NCI-H1105 (cell line): ENCODE data around the gene EEA1.
"Not testable (repeated sequence)": the region's sequence is repeated elsewhere in the genome, so short reads cannot be mapped to it uniquely, and the experiment has no call there.

ENCODE experiments used
- DNase-seq: peaks from one replicate; lab custom pipeline; 2025; lab: John Stamatoyannopoulos, UW

EEA1 gene

GRCh38 chr12:92796650-92797049, 132.4 kb downstream of the EEA1 start:
- no peak for DNase-seq

DNA sequence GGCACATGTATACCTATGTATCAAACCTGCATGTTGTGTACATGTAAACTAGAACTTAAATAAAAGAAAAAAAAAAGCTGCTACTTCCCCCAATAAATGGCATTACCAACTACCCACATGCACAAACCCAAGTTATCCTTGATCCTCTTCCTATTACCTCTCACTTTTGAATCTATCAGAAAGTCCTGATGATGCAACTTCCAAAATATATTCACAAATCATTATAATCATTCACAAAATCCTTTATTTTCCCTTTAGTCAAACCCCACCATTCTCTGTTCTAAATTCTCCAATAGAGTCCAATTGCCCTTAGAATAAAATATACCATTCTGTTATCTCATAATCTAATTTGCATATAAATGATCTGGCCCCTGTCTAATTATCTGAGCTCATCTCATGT, 134.3 kb downstream of the EEA1 start:
- no peak for DNase-seq

DNA sequence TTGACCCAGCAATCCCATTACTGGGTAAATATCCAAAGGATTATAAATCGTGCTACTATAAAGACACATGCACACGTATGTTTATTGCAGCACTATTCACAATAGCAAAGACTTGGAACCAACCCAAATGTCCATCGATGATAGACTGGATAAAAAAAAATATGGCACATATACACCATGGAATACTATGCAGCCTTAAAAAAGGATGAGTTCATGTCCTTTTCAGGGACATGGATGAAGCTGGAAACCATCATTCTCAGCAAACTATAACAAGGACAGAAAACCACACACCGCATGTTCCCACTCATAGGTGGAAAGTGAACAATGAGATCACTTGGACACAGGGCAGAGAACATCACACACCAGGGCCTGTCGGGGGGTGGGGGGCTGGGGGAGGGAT, 134.7 kb downstream of the EEA1 start:
- not testable (repeated sequence) for DNase-seq

- DNase-seq, result no peak
Measured at GRCh38 chr12:92786045-92786444, 143.1 kb downstream of the EEA1 start.

DNA sequence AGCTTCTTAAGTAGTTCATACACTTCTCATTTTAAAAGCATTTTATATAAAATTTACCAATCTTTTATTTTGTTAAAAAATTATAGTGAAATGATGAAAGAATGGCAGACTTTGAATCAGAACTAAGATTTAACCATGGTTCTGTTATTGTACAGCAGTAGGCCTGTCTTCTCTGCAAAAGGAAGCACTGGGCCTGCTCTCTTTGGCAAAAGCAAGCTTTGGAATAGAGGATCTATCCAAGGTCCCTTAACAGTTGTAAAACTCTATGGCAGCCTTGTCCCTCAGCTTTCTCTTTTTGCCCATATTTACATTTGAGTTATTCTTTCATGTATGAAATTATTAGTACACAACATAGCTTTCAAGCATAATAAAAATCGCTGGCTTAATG, 143.5 kb downstream of the EEA1 start:
- no peak for DNase-seq

DNA sequence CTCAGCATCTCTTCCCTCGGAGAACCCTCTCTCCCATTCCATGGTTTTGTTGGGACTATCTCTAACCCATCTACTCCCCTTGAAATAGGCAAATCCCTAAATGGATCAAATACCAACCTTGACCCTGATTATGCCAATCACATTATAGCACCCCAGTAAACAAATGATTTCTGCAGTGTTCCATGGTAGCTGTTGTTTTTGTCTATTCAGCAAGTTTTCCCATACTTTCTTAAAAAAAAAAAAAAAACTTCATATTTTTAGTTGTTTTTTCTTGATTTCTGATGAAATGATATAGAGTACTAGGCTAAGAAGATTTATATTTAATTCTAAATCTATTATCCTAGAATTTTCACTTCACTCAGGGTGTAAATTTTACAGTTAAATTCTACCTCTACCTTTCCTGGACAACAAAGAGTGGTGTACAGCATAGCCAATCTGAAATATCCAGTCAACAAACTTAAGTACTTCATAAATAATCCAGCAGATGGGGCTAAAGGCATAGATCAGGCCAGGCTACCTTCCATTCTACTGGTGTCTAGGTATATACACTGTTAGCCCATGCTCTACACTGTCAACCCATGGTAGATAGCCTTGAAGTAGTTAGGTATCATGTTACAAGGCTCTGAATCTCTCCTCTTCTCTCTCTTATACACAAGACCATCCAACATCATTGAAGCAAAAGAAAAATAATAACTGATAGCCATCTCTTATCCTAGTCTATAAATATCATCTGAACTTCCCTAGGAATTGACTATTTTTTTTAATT, 144.1 kb downstream of the EEA1 start:
- peak; percentile 88 for DNase-seq

DNA sequence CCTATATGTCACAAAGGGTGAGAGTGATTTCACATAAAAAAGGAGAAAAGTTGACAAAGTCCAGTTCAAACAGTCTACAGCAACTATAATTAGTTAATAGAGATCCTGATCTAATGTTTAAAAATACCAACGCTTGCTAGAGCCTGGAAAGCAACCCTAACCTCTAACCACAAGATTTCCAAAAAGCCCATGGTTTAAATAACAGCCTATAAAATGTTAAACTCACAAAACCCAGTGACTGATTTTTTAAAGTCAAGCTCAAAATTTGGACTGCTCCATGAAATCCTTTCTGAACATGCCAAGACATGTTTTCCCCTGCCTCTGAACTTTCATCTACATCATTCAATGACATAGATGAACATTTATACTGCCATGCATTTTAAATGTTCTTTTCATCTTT, 144.7 kb downstream of the EEA1 start:
- DNase-seq, result no peak

- DNase-seq, result no peak
Measured at GRCh38 chr12:92779902-92780301, 149.2 kb downstream of the EEA1 start.

GRCh38 chr12:92778525-92778924, 150.6 kb downstream of the EEA1 start:
- no peak for DNase-seq

GRCh38 chr12:92775416-92775815, 153.7 kb downstream of the EEA1 start:
- DNase-seq, result no peak

DNA sequence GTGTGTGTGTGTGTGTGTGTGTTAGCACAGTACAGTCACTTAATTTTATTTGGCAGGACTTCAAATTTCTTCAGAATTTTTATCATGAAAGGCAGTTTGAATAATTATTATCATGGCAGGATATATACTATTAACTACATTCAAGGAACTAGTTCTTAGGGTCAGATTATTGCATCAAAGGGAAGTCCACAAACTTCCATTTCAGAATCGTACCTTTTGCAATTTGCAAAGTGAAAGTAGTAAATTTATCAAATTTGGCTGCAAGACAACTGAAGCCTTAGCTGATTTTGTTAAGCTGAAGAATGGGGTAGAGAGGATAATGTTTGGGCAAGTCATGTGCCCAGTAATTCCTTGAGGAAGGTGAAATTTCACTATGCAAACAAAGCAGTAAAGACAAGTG, 158.1 kb downstream of the EEA1 start:
- DNase-seq, result no peak

- DNase-seq, result no peak
Measured at GRCh38 chr12:92769124-92769901, 159.8 kb downstream of the EEA1 start.

DNA sequence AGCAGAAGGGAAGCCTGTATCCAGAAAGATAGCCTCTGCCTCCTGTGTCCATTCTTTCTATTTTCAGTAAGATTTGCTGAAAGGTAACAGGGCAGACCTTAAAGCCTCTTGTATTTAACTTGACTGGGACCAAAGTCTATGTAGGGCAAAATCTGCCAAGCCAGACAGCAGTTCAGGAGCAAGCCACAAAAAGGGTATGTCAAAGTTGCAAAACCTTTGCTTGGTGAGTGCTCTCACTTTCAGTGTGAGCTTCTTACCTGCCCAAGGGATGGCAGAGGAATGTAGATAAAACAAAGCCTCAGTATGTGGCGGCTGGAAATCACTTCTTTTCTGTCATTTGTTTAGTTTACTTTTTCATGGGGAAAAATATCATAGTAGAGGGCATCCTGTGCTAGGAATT, 163.2 kb downstream of the EEA1 start:
- no peak for DNase-seq

- DNase-seq, result no peak
Measured at GRCh38 chr12:92764831-92765230, 164.3 kb downstream of the EEA1 start.

- DNase-seq, result no peak
Measured at GRCh38 chr12:92762773-92763172, 166.3 kb downstream of the EEA1 start.

GRCh38 chr12:92759634-92760268, 169.3 kb downstream of the EEA1 start:
- no peak for DNase-seq

DNA sequence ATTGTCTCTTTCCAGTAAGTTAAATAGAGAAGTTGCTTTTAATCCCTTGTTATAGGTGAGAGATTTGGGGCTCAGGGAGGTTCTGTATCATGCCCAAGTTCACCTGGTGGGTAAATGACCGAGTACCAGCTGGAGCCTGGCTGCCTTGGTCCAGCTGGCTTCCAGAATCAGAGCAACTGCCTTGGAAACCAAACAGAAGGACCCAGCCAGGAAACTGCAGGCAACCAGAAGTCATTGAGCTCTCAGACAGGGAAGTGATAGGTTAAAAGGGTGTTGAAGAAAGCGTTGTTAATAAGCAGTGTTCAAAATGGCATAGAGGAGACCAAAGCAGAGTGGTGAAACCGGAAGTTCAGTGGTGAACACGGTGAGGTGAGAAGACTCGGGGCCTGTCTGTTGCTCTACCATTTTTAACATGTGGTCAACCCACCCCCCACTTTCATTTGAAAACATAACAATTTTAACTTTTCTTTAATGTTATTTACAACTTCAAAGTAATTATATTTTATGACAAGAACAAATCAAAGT, 171.4 kb downstream of the EEA1 start:
- DNase-seq, result no peak

GRCh38 chr12:92756898-92757596, 172.0 kb downstream of the EEA1 start:
- no peak for DNase-seq

GRCh38 chr12:92753976-92754885, 174.9 kb downstream of the EEA1 start:
- no peak for DNase-seq

- DNase-seq, result not testable (repeated sequence)
Measured at GRCh38 chr12:92749691-92750090, 179.4 kb downstream of the EEA1 start.

DNA sequence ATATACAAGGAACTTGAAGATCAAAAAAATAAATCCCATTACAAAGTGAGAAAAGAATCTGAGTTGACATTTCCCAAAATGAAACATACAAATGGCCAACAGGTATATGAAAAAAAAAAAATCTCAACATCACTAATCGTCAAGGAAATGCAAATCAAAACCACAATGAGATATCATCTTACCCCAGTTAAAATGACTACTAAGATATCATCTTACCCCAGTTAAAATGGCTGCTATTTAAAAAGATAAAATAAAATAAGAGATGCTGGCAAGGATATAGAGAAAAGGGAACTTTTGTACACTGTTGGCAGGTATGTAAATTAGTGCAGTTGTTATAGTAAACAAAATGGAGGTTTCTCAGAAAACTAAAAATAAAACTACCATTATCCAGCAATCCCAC, 181.9 kb downstream of the EEA1 start:
- DNase-seq, result no peak
